ENCODE results near the gene CFAP300.

DNA sequence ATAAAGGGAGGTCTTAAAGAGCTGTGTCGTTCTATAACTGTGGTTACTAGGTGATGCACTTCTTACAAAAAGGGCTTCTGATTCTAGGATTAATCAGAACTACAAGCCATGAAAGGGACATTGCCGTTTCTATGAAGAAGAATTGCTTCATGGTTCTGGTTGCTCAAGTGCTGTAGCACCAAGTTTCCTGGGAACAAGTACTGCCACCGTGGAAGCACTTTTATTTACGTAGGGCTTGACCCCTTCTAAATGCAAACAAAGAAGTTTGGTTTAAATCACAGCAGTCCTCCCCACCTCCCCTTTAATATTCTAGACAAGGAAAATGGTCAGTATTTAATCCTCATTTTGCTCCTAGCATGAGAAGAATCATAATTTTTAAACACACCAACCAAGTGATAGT lies 72.8 kb downstream of the CFAP300 start:
- TF ChIP-seq, protein P1, sequence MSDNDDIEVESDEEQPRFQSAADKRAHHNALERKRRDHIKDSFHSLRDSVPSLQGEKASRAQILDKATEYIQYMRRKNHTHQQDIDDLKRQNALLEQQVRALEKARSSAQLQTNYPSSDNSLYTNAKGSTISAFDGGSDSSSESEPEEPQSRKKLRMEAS (IDR thresholded peaks at IDR 0.05) = no peak
- TF ChIP-seq, protein P2, sequence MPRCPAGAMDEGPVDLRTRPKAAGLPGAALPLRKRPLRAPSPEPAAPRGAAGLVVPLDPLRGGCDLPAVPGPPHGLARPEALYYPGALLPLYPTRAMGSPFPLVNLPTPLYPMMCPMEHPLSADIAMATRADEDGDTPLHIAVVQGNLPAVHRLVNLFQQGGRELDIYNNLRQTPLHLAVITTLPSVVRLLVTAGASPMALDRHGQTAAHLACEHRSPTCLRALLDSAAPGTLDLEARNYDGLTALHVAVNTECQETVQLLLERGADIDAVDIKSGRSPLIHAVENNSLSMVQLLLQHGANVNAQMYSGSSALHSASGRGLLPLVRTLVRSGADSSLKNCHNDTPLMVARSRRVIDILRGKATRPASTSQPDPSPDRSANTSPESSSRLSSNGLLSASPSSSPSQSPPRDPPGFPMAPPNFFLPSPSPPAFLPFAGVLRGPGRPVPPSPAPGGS (IDR thresholded peaks at IDR 0.05) = no peak
- TF ChIP-seq, protein P3, sequence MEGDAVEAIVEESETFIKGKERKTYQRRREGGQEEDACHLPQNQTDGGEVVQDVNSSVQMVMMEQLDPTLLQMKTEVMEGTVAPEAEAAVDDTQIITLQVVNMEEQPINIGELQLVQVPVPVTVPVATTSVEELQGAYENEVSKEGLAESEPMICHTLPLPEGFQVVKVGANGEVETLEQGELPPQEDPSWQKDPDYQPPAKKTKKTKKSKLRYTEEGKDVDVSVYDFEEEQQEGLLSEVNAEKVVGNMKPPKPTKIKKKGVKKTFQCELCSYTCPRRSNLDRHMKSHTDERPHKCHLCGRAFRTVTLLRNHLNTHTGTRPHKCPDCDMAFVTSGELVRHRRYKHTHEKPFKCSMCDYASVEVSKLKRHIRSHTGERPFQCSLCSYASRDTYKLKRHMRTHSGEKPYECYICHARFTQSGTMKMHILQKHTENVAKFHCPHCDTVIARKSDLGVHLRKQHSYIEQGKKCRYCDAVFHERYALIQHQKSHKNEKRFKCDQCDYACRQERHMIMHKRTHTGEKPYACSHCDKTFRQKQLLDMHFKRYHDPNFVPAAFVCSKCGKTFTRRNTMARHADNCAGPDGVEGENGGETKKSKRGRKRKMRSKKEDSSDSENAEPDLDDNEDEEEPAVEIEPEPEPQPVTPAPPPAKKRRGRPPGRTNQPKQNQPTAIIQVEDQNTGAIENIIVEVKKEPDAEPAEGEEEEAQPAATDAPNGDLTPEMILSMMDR (IDR thresholded peaks at IDR 0.05) = no peak
- TF ChIP-seq, protein P4, sequence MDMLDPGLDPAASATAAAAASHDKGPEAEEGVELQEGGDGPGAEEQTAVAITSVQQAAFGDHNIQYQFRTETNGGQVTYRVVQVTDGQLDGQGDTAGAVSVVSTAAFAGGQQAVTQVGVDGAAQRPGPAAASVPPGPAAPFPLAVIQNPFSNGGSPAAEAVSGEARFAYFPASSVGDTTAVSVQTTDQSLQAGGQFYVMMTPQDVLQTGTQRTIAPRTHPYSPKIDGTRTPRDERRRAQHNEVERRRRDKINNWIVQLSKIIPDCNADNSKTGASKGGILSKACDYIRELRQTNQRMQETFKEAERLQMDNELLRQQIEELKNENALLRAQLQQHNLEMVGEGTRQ (IDR thresholded peaks at IDR 0.05) = no peak
- no peak for TF ChIP-seq MYC (IDR thresholded peaks at IDR 0.05; ENCODE audit: borderline replicate concordance, low read length)
- TF ChIP-seq EHMT2 (IDR thresholded peaks at IDR 0.05; ENCODE audit: low read depth) = no peak
- TF ChIP-seq RAD21 (conservative IDR thresholded peaks at IDR 0.05 in 1 of 2, IDR thresholded peaks at IDR 0.05 in 1 of 2) = no peak
- no peak for TF ChIP-seq POLR2A (IDR thresholded peaks at IDR 0.05; ENCODE audit: low read length)
- TF ChIP-seq EP300 (IDR thresholded peaks at IDR 0.05) = no peak
- TF ChIP-seq JUNB (IDR thresholded peaks at IDR 0.05) = no peak
- TF ChIP-seq, protein P5, sequence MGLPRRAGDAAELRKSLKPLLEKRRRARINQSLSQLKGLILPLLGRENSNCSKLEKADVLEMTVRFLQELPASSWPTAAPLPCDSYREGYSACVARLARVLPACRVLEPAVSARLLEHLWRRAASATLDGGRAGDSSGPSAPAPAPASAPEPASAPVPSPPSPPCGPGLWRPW (IDR thresholded peaks at IDR 0.05) = peak; percentile 28; the same call in 1 of the 2 replicates
- no peak for TF ChIP-seq SMC3 (IDR thresholded peaks at IDR 0.05)
- TF ChIP-seq RCOR1 (IDR thresholded peaks at IDR 0.05; ENCODE audit: low read depth, low read length) = no peak

All from A549 (cell line).